NCI-H2081 (cell line): ENCODE data around the gene BMP15.

Experiments
- DNase-seq, 2 experiments: peaks; one replicate each; lab custom pipeline; 2025; lab: John Stamatoyannopoulos, UW

Gene BMP15

DNA sequence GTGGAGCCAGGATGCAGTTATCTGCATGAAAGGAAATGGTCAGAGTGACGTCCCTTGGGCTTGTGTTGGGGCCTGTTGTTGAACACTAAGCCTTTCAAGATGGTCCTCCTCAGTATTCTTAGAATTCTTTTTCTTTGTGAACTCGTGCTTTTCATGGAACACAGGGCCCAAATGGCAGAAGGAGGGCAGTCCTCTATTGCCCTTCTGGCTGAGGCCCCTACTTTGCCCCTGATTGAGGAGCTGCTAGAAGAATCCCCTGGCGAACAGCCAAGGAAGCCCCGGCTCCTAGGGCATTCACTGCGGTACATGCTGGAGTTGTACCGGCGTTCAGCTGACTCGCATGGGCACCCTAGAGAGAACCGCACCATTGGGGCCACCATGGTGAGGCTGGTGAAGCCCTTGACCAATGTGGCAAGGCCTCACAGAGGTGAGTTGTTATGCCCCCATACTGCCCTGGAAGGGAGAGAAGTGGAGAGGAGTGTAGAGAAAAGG lies at the start of gene BMP15:
Gene BMP15, plus strand, starts transcription at position 51 of the 492 bp plus-strand sequence. Its CDS starts 49 bp downstream, at position 100.
- no peak for DNase-seq

DNA sequence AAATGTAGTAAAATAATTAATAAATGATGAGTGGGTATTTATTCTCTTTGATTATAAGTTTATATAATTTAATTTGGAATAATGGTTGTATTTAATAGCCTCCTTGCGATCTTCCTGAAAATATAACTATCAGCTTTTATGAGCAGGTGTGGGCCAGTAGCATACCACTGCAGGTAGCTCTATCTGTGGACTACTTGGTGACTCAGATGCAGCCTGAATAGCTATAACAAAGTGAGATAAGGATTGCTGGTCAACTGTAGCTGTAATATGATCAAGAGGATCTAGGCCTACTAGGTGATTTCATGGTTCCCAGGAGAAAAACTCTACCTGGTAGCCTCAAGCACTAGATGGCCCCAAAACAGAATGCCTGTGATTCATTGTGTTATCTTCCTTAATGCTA lies 47.1 kb upstream of the BMP15 start:
- DNase-seq = no peak

DNA sequence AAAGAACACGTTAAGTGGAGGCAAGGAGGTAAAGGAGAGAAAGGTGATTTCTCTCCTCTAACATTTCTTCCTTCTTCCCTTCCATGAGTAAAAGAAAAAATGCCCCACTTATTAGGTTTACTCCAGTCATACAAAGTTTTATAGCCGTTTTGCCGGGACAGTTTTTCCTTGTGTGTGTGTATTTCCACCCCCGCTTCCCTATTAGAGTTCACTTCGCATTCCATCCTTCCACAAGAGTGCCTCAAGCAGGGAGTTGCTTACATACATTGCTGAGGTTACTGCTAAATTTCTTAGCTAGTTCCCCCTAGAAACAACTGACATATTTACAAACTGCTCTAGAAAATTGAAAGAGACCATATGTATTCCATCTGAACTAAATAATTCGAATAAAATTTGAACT lies 45.2 kb upstream of the BMP15 start:
- no peak for DNase-seq

DNA sequence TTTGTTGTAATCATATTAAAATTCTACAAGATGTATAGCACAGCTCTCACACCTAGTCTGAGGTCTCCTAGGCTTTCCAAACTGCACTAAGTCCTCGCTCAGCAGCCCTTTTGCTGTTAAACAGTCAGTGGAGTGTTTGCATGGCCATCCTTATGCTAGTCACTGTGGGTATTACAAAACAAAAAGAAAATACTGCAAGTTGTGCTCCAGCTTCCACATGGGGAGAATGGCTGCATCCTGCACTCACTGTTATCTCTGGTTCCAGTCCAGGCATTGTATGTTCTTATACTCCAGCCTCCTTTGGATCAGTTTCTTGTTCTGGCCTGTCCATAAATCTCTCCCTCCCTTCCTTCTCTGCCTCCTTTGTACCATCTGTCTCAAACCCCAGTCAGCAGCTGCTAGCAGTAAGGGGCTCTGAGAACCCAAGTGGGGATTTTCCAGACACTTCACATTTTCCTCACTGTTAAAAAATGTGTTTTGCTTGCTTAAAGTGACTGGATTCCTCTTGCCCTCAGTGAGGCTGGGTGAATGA lies 38.5 kb upstream of the BMP15 start:
- no peak for DNase-seq

DNA sequence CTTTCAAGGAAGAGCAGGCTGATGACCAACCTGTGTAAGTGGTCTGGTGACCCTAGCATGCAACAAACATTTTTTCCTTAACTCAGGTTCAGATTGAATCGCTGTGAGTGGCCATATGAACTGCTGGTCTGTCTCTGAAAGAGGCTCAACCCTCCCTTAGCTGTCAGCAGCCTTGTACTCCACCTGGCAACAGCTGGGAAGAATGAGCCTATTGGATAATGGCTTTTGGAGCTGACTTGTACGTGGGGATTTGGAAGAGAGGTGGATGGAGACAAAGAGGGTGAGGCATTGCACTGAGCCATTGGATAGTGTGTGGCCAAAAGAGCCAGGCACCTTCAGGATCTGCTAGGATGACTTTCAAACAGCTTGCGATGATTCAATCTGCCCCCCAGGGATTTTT lies 35.7 kb upstream of the BMP15 start:
- no peak for DNase-seq

DNA sequence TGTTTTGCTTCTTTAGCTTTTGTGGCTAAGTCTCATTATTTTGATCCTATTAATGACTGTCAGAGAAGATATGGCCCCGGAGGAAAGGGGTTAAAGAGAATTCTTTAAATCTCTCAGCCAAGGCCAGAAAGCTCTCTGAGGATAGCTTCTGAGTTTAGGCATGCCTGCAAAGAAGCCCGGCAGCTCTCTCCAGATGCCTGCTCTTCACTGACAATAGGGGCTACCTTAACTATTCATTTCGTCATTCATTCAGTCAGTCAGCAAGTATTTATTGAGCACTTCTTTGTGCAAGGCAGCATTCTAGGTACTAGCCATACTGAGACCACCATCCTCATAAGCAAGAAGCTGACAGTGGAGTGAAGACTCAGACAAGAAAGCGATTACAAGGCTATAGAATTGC lies 34.0 kb upstream of the BMP15 start:
- no peak for DNase-seq

DNA sequence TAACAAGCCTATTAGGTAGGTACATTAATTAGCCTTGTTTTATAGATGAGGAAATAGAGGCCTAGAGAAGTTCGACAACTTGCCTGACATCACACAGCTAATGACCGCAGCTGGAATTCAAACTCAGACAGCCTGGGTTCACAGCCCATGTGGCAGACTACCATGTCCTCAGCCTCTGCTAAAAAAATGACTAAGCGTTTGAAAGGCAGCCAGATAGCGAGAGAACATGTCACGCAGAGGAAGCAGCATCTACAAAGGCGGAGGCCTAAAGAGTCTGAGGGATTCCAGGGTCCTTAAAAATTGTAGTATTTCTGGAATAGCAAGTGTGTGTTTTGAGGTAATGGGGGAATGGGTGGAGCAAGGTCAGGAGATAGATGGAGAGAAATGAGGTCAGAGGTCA lies 33.2 kb upstream of the BMP15 start:
- no peak for DNase-seq

DNA sequence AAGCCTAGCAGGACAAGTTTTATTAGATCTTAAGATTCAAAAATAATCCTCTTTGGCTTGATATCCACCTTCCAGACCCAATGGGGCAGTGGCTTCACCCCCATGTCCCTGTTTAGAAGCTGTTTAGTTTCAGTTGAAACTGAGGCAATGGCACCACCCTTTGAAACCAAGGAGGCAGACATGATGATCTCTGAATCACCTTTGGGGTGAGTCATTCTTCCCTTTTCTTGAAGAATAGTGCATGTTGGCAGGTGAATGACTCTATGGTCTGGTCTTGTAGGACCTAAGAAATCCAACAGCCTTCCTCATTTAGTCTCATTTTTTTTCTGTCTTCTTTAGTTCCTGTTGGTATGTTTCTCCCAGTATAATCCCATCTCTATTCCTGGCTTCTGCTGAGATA lies 29.5 kb upstream of the BMP15 start:
- no peak for DNase-seq

DNA sequence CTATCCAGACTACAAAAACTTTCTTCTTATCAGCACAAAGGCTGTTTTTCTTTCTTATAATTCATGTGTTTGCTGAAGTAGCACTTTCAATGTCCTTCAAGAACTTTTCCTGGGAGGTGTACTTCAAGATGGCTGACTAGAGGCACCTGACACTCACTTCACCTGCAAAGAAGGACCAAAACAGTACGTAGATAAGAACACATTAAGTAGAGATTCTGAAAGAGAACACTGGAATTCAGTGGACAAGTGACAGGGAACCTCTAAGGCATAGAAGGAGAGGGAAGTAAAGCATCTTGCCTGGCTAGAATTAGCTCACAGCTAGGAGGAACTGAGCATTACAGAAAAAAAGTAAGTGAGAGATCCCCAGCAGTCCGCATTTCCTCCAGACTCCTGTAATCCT lies 21.7 kb upstream of the BMP15 start:
- no peak for DNase-seq

DNA sequence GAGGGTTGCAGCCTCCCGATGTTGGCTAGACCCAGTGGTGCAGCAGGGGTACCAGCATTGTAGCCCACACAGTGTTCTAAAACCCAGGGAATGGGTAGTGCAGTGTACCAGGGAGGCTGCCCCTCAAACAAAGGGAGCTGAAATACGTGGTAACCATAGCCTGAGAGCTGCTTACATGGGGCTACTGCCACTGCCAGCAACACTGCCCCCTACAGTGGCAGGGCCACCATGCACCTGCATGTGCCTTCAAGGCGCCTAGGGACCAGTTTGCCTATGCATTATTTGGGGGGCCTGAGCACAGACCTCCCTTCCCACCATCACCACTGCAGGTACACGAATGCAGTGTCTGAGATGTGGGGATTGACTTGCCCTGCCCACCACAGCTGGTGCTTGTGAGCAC lies 21.0 kb upstream of the BMP15 start:
- no peak for DNase-seq

DNA sequence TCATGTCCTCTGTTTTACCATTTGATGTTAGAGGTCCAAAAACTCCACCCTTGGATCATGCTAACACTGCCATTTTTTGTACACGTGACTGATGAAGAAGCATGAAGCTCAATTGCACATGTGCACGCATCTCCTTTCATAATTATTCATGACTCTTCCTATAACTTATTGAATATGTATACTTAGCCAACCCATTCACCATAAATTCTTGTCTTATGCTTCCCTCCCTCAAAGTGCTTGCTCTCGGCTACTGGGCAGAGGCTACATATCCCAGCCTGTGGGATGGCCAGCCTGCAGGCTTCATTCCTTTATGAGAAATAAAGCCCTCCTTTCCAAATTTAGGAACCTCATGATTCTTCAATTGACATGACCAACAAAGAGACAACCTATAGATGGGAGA lies 17.5 kb upstream of the BMP15 start:
- no peak for DNase-seq

DNA sequence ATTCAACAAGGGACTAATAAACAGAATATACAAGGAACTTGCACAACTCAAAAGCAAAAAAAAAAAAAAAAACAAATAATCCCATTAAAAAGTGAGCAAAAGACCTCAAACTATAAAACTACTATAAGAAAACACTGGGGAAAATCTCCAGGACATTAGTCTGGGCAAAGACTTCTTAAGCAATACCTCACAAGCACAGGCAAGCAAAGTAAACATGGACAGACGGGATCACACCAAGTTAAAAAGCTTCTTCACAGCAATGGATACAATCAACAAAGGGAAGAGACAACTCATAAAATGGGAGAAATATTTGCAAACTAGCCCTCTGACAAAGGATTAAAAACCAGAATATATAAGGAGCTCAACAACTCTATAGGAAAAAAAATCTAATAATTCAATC lies 17.1 kb upstream of the BMP15 start:
- no peak for DNase-seq

DNA sequence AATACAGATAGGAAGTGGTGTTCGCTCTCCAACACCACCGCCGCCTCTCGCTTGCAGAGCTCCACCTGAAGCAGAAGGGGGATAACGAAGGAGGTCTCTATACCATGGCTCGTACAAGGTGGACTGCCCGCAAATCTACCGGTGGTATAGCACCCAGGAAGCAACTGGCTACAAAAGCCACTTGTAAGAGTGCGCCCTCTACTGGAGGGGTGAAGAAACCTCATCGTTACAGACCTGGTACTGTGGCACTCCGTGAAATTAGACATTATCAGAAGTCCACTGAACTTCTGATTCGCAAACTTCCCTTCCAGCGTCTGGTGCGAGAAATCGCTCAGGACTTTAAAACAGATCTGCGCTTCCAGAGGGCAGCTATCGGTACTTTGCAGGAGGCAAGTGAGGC lies 5.2 kb upstream of the BMP15 start:
- no peak for DNase-seq

DNA sequence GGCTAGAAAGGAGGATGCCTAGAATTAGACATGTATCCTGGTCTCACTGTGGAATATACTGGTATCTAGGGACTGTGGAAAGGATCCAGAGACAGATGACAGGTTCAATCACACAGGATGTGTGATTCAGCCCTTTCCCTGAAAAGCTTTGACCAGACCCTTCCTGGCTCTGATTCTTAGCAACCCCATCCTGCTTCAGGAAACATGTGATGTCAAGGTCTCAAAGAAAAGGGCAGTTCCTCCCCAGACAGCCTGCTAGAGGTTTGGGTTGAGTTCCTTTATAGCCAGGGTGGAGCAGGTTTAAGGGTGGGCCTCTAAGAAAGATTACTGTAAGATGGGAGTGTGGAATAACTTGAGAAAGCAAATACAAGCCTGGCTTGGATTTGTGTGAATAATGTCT lies 3.0 kb downstream of the BMP15 start:
- DNase-seq = no peak

DNA sequence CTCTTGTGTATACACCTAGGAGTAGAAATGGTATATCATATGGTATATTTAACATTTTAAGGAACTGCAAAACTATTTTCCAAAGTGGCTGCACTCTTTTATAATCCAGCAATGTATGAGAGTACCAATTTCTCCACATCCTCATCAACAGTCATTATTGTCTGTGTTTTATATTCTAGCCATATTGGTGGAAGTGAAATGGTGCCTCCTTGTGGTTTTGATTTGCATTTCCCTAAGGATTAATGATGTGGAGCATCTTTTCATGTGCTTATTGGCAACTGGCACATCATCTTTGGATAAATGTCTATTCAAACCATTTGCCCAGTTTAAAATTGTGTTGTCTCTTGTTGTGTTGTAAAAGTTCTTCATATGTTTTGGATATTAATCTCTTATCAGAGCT lies 9.6 kb downstream of the BMP15 start:
- DNase-seq = no peak

DNA sequence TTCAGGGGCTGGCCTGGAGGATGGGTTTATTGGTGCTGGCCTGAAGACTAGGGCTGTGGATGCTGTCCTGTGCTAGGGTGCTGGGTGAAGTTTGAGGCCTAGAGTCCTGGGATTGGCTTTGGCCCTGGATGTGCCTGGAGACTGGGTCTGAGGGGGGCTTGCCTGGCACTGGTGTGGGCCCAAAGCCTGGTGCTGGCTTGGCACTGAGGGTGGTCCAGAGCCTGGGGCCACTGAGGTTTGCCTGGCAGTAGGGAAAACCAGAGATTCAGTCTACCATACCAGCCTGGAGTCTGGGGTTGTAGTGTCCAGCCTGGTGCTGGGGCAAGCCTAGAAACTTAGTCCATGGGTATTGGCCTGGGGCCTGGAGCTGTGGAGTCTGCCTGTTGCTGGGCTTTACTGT lies 16.6 kb downstream of the BMP15 start:
- DNase-seq = no peak

DNA sequence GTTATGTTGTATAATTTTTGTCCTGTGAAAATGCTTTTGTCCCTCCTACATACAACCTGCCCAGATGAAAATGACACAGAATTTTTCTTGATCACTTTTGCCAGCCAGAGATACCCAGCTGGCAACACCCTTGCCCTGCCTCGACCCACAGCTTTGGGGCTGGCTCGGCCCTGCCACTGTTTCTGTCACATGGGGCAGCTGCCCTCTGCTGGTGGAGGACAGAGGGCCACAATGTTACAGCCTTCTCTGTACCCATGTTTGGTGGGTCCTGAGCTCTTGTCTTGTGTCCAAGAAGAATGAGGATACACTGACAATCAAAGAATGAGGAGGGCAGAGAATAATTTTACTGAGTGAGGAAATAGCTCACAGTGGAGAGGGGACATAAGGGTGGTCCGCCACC lies 31.1 kb downstream of the BMP15 start:
- no peak for DNase-seq

DNA sequence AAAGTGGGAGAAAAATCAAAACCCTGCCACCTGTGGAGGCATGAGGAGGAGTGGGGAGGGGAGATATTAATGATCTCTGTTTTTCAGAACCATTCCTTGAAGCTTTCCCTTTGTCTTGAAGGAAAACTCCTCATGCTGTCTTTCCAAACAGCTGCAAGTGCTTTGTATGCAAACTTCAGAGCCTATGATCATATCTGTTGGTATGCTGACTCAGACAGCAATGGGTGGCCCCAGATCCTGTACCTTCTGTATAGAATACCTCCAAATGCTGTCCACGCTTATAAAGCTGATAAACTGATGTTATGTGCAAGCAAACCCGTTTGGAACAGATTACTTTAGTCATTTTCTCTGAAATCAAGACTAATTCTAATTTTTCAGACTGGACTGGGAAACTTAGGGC lies 31.9 kb downstream of the BMP15 start:
- DNase-seq = no peak

DNA sequence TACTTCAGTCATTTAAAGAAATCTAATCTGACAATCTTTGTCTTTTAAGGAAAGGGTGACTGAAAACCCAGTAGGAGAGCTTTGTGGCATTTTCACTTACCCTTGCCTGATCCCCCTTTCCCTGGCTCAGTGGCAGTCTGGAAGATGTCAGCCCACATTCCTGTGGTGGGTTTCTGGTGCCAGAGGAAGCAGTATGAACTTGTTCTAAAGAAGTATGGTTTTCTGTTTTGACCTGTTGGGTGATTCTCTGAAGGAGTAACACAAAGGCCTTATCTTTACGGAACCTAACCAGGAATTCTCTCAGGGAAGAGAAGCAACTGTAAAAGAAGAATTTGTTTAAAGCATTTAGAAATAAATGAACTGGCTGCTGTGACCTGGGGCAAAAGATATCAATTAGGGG lies 41.9 kb downstream of the BMP15 start:
- no peak for DNase-seq

DNA sequence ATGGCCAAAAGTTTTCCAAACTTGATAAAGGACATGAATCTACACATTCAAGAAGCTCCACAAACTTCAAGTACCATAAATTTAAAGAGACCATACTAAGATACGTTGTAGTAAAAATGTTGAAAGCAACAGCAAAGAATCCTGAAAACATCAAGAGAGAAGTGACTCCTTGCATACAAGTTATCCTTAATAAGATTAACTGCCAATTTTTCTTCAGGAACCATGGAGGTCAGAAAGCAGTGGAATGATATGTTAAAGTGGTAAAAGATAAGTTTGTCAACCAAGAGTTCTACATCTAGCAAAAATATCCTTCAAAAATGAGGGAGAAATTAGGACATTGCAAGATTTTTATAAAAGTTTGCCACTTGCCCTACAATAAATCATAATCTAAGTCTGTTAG lies 43.3 kb downstream of the BMP15 start:
- DNase-seq = no peak

DNA sequence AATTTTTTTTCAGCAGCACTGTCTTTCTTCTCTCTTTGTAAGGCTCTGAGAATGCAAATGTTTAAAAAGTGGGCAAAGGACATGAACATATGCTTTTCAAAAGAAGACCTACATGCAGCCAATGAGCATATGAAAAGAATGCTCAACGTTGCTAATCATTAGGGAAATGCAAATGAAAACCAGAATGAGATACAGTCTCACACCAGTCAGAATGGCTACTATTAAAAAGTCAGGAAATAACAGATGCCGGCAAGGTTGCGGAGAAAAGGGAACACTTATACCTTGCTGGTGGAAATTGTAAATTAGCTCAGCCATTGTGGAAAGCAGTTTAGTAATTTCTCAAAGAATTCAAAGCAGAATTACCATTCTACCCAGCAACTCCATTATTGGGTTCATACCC lies 51.6 kb downstream of the BMP15 start:
- no peak for DNase-seq

DNA sequence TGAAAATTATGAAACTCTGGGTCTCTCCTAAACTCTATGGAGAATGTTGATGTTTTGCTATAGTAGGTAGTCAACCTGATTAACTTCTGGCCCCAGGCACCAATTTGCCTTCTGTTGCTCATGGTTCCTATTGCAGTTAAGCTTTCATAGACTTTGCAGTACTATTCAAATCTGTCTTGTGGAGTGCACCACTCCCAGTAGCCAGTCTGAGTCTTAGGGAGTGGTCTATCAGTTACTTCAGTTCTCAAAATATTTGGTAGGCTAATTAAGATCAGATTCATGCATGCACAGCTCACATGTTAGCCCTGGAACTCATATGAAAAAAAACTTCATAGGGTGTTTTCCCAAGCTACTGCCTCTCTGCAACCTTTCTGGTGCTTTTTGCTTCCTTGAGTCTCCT lies 53.3 kb downstream of the BMP15 start:
- no peak for DNase-seq
